PC-9 (cell line): ENCODE data around the gene LBX1.

Source experiments
- EZH2 ChIP-seq: fragments of 200-600 bp; sonication (generic); IDR thresholded peaks from 2 replicates; pipeline ENCODE4 v1.8.0; 2017; ENCODE audit warnings: antibody characterized with exemption, low read depth
- TF ChIP-seq, protein P1 (sequence below): fragments of 200-600 bp; sonication (generic); conservative IDR thresholded peaks from 2 replicates; pipeline ENCODE4 v1.6.1; 2017; ENCODE audit warnings: mixed run types, antibody characterized with exemption, mild to moderate bottlenecking, moderate library complexity

DNA sequence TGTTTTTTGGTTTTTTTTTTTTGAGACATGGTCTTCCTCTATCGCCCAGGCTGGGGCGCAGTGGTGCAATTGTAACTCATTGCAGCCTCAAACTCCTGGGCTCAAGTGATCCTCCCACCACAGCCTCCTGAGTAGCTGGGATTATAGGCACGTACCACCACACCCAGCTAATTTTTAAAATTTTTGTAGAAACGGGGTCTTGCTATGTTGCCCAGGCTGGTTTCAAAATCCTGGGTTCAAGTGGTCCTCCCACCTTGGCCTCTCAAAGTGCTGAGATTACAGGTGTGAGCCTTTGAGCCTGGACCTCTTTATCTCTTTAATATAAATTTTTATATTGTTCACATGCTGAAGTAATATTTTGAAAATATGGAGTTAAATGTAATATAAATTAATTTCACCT, 28.2 kb upstream of the LBX1 start:
- TF ChIP-seq, protein P1, sequence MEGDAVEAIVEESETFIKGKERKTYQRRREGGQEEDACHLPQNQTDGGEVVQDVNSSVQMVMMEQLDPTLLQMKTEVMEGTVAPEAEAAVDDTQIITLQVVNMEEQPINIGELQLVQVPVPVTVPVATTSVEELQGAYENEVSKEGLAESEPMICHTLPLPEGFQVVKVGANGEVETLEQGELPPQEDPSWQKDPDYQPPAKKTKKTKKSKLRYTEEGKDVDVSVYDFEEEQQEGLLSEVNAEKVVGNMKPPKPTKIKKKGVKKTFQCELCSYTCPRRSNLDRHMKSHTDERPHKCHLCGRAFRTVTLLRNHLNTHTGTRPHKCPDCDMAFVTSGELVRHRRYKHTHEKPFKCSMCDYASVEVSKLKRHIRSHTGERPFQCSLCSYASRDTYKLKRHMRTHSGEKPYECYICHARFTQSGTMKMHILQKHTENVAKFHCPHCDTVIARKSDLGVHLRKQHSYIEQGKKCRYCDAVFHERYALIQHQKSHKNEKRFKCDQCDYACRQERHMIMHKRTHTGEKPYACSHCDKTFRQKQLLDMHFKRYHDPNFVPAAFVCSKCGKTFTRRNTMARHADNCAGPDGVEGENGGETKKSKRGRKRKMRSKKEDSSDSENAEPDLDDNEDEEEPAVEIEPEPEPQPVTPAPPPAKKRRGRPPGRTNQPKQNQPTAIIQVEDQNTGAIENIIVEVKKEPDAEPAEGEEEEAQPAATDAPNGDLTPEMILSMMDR, result no peak
- TF ChIP-seq EZH2, result no peak
